ENCODE results near the gene RAI1.

RAI1 gene

GRCh38 chr17:17774009-17774881 lies 93.0 kb downstream of the RAI1 start:
- peak; percentile 69 for TF ChIP-seq CTCF (IDR thresholded peaks at IDR 0.05)

DNA sequence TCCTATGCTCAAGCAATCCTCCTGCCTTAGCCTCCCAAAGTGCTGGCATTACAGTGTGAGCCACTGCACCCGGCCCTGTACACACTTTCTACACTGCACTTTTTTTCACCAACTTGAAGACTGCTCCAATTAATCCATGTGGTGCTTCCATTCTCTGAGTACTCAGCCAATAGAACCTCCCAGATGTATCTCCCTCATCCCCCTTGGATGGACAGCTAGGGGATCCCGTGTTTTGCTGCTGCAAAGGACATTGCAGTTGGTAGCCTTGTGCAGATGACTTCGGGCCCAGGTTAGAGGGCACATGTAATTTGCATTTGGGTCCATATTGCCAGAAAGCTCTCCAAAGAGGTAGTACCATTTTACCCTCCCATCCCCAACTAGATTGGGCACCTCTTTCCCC lies 95.6 kb downstream of the RAI1 start:
- TF ChIP-seq CTCF (IDR thresholded peaks at IDR 0.05) = no peak

- no peak for TF ChIP-seq CTCF (IDR thresholded peaks at IDR 0.05)
Observed at GRCh38 chr17:17778308-17779014, 97.2 kb downstream of the RAI1 start.

- no peak for TF ChIP-seq CTCF (IDR thresholded peaks at IDR 0.05)
Observed at GRCh38 chr17:17779015-17779611, 97.9 kb downstream of the RAI1 start.

DNA sequence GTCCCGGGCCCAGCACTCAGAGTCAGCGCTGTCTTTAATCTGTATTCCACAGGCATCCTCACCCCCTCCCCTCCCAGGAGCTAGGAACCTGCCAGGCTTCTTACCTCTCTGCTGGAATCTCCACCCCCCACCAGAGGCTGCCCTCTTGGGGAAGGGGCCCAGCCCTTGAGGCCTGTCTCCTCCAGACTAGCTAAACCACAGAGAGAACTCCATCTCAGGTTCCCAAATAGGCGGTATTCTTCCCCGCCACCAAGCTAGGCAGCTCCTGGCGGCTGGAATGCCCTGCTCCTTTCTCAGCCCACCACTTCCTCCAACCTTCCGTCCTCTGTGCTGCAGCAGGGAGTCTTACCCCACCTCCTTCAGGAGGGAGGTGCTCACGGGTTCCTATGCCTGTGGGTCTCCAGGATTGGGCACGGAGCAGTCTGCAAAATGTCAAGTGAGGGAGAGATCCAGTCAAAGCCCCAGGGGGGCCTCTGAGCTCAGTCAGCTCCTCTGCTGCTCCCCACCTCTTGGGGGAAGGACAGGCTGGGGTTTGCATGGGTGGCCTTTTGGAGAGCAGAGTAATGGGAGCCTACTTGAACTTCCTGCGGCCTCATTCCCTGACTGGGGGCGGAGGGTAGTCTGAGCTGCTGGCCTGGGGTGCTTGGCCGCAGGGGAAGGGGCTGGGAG lies 99.8 kb downstream of the RAI1 start:
- TF ChIP-seq CTCF (IDR thresholded peaks at IDR 0.05) = no peak

DNA sequence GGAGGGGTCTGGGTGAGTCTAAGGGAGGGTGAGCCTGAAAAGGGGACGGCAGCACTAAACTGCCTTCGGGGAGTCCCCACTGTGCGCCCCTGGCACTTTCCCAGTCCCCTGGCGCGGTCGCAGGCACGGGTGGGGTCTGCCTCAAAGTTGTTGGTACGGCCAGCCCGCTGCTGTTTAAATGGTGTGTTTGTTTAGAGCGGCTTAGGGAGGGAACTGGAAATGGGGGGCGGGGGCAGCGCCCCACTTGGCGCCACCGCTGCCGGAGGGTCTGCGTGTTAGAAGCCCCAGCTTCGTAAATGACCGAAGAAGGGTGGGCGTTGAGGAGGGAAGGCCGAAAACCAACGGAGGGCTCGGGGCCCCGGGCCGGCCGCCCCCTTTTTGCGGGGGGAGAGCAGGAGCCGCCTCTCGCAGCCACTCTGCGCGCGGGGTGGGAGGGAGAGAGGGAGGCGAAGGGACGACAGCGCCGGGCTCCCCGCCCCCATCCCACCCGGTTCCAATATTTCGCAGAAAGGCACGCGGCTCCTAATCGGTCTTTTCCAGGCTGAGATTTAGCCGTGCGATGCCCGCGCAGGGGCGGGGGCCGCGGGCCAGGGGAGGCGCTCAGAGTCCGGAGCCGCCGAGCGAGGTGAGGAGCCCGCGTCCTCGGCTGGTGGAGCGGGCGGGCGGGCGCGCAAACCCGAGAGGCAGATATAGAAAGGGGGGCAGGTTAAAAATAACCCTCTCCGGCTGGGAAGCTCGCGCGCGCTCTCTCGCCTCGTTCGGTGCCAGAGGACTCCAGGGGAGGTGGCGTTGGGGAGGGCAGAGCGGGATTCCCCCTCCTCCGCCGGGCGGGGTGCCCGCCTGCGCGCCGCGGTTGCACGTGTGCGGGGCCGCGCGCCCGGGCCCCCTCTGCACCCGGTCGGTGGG lies 100.6 kb downstream of the RAI1 start:
- TF ChIP-seq CTCF (IDR thresholded peaks at IDR 0.05) = no peak

Data from LNCAP (cell line).